HG03175 (cell line): ENCODE results near the gene ICE1.
"Not testable (repeated sequence)": the region's sequence is repeated elsewhere in the genome, so short reads cannot be mapped to it uniquely, and the experiment has no call there.

ENCODE experiments used
- ATAC-seq: cut with Tn5 transposase; IDR thresholded peaks from one replicate; pipeline ENCODE4 v1.9.1; 2021; ENCODE audit warnings: mild to moderate bottlenecking, moderate library complexity; ENCODE audit not compliant: unreplicated experiment

ICE1 gene

GRCh38 chr5:5421961-5422818, at the start of gene ICE1:
TSS of gene ICE1 (plus strand) at chr5:5422677. CDS start at chr5:5422916, 239 bp downstream.
- ATAC-seq, result peak; percentile 79

- no peak for ATAC-seq
Measured at GRCh38 chr5:5372930-5373329, 49.5 kb upstream of the ICE1 start.

- ATAC-seq, result no peak
Measured at GRCh38 chr5:5373351-5373989, 49.0 kb upstream of the ICE1 start.

- no peak for ATAC-seq
Measured at GRCh38 chr5:5374009-5374715, 48.3 kb upstream of the ICE1 start.

- no peak for ATAC-seq
Measured at GRCh38 chr5:5377780-5378179, 44.7 kb upstream of the ICE1 start.

- ATAC-seq, result no peak
Measured at GRCh38 chr5:5378531-5378930, 43.9 kb upstream of the ICE1 start.

- no peak for ATAC-seq
Measured at GRCh38 chr5:5380298-5380697, 42.2 kb upstream of the ICE1 start.

- ATAC-seq, result no peak
Measured at GRCh38 chr5:5381310-5381913, 41.1 kb upstream of the ICE1 start.

GRCh38 chr5:5383461-5383860, 39.0 kb upstream of the ICE1 start:
- no peak for ATAC-seq

GRCh38 chr5:5384660-5385330, 37.7 kb upstream of the ICE1 start:
- ATAC-seq, result no peak

- no peak for ATAC-seq
Measured at GRCh38 chr5:5385331-5385662, 37.2 kb upstream of the ICE1 start.

GRCh38 chr5:5386329-5386728, 36.1 kb upstream of the ICE1 start:
- ATAC-seq, result no peak

GRCh38 chr5:5387192-5387591, 35.3 kb upstream of the ICE1 start:
- no peak for ATAC-seq

- ATAC-seq, result no peak
Measured at GRCh38 chr5:5387777-5388176, 34.7 kb upstream of the ICE1 start.

- ATAC-seq, result not testable (repeated sequence)
Measured at GRCh38 chr5:5390121-5390869, 32.2 kb upstream of the ICE1 start.

GRCh38 chr5:5392504-5392903, 30.0 kb upstream of the ICE1 start:
- ATAC-seq, result not testable (repeated sequence)

- not testable (repeated sequence) for ATAC-seq
Measured at GRCh38 chr5:5394384-5394986, 28.0 kb upstream of the ICE1 start.

- not testable (repeated sequence) for ATAC-seq
Measured at GRCh38 chr5:5395093-5395492, 27.4 kb upstream of the ICE1 start.

GRCh38 chr5:5398071-5398470, 24.4 kb upstream of the ICE1 start:
- no peak for ATAC-seq

GRCh38 chr5:5401095-5401494, 21.4 kb upstream of the ICE1 start:
- no peak for ATAC-seq
